Fibroblast of lung (primary cell): ENCODE data around the gene HAPSTR1. TPM values are rescaled to one million over a fixed set of nuclear protein-coding genes. Genes with fewer than 3 reads are reported as not detected.

Source experiments
- DNase-seq, 2 donors: peaks; one replicate each; pipeline versions ENCODE4 v3.0.0 to v3.0.0-alpha.2; 2010; ENCODE audit warnings: low read depth in 2 of 2
- H2AFZ ChIP-seq: 2 replicates; pipeline ENCODE4 v1.5.1; 2012; ENCODE audit warnings: low read length, control low read depth, inconsistent platforms
- H3K27ac ChIP-seq: 2 replicates; pipeline ENCODE4 v1.5.1; 2011; ENCODE audit warnings: low read length, control low read depth; ENCODE audit not compliant: insufficient read depth
- H3K27me3 ChIP-seq: 2 replicates; pipeline ENCODE4 v1.5.1; 2011; ENCODE audit warnings: mild to moderate bottlenecking, low read length; ENCODE audit not compliant: control insufficient read depth, insufficient read depth
- H3K36me3 ChIP-seq: 2 replicates; pipeline ENCODE4 v1.5.1; 2011; ENCODE audit warnings: low read length; ENCODE audit not compliant: control insufficient read depth, insufficient read depth
- H3K4me1 ChIP-seq: 2 replicates; pipeline ENCODE4 v1.5.1; 2011; ENCODE audit warnings: low read length; ENCODE audit not compliant: control insufficient read depth, insufficient read depth; ENCODE audit errors: extremely low read depth
- H3K4me2 ChIP-seq: 2 replicates; pipeline ENCODE4 v1.5.1; 2011; ENCODE audit warnings: low read length, control low read depth; ENCODE audit not compliant: insufficient read depth; ENCODE audit errors: extremely low read depth
- H3K4me3 ChIP-seq, 4 experiments: fragments of 200-600 bp in 1 of 4; sonication (generic) in 1 of 4; replicated peaks in 1 of 4; 2 replicates each; pipeline ENCODE4 v1.5.1; 2011 to 2016; ENCODE audit warnings: low read length in 4 of 4, low read depth in 3 of 4, mild to moderate bottlenecking in 3 of 4, control low read depth in 2 of 4, inconsistent platforms in 1 of 4, mixed read lengths in 1 of 4; ENCODE audit not compliant: insufficient read depth in 1 of 4; ENCODE audit errors: control extremely low read depth in 1 of 4
- H3K79me2 ChIP-seq: 2 replicates; pipeline ENCODE4 v1.5.1; 2012; ENCODE audit warnings: mild to moderate bottlenecking, low read length, inconsistent platforms; ENCODE audit not compliant: control insufficient read depth, insufficient read depth
- H3K9ac ChIP-seq: 2 replicates; pipeline ENCODE4 v1.5.1; 2011; ENCODE audit warnings: mild to moderate bottlenecking, low read length, control low read depth; ENCODE audit not compliant: insufficient read depth
- H3K9me3 ChIP-seq: 2 replicates; pipeline ENCODE4 v1.5.1; 2012; ENCODE audit warnings: low read depth, low read length; ENCODE audit not compliant: control insufficient read depth, insufficient read depth
- H4K20me1 ChIP-seq: 2 replicates; pipeline ENCODE4 v1.5.1; 2011; ENCODE audit warnings: low read length; ENCODE audit not compliant: control insufficient read depth, insufficient read depth; ENCODE audit errors: extremely low read depth
- EZH2 ChIP-seq: IDR thresholded peaks from 2 replicates; pipeline ENCODE4 v1.5.1; 2012; ENCODE audit warnings: low read length, control low read depth, mild to moderate bottlenecking; ENCODE audit errors: missing control alignments
- polyA plus RNA-seq, 2 donors: library from polyadenylated mRNA; depleted of rRNA in 1 of 2; stranded (reverse) in 1 of 2; unstranded in 1 of 2; fragments of >200 nt; gene quantifications; 2 replicates each; pipeline ENCODE4 v1.2.1, GENCODE V29; 2011 to 2012; ENCODE audit warnings: missing spikeins in 1 of 2
- total RNA-seq: library from RNA; depleted of rRNA; stranded (reverse); fragments of >200 nt; gene quantifications from 2 replicates; pipeline ENCODE4 v1.2.1, GENCODE V29; 2014
- TF ChIP-seq, protein P1 (sequence below), 2 donors: IDR thresholded peaks in 1 of 2; conservative IDR thresholded peaks in 1 of 2; 1 replicate in 1 of 2; 2 replicates in 1 of 2; pipeline ENCODE4 v1.5.1; 2011 to 2012; ENCODE audit warnings: low read length in 2 of 2, control low read depth in 1 of 2, inconsistent platforms in 1 of 2, low read depth in 1 of 2, mild to moderate bottlenecking in 1 of 2

Gene HAPSTR1
- total and polyA plus RNA-seq, 2 donors (not counting 1 experiment from before 2014, with no cell fraction given) = 37.5 to 57.3 TPM

GRCh38 chr16:9046667-9047055 lies 44.8 kb upstream of the HAPSTR1 start:
- no peaks in the 10 kb centered on the region for H3K27me3 ChIP-seq
- DNase-seq = no peak
- no peak overlapping the region for H3K9ac ChIP-seq
- H3K36me3 ChIP-seq = no peaks in the 10 kb centered on the region
- no peak overlapping the region for H2AFZ ChIP-seq
- H3K4me1 ChIP-seq = peaks cover 18% of the 10 kb centered on the region
- no peaks in the 10 kb centered on the region for H4K20me1 ChIP-seq
- H3K79me2 ChIP-seq = no peaks in the 10 kb centered on the region
- H3K4me3 ChIP-seq = no peak overlapping the region
- no peak for TF ChIP-seq EZH2
- TF ChIP-seq, protein P1, sequence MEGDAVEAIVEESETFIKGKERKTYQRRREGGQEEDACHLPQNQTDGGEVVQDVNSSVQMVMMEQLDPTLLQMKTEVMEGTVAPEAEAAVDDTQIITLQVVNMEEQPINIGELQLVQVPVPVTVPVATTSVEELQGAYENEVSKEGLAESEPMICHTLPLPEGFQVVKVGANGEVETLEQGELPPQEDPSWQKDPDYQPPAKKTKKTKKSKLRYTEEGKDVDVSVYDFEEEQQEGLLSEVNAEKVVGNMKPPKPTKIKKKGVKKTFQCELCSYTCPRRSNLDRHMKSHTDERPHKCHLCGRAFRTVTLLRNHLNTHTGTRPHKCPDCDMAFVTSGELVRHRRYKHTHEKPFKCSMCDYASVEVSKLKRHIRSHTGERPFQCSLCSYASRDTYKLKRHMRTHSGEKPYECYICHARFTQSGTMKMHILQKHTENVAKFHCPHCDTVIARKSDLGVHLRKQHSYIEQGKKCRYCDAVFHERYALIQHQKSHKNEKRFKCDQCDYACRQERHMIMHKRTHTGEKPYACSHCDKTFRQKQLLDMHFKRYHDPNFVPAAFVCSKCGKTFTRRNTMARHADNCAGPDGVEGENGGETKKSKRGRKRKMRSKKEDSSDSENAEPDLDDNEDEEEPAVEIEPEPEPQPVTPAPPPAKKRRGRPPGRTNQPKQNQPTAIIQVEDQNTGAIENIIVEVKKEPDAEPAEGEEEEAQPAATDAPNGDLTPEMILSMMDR (conservative IDR thresholded peaks at IDR 0.05 in 1 of 2, IDR thresholded peaks at IDR 0.05 in 1 of 2; ENCODE audit: low read depth in 1 of 2, low read length in 2 of 2) = no peak
- H3K4me2 ChIP-seq = no peak overlapping the region
- no peak overlapping the region for H3K27ac ChIP-seq
- no peaks in the 10 kb centered on the region for H3K9me3 ChIP-seq

DNA sequence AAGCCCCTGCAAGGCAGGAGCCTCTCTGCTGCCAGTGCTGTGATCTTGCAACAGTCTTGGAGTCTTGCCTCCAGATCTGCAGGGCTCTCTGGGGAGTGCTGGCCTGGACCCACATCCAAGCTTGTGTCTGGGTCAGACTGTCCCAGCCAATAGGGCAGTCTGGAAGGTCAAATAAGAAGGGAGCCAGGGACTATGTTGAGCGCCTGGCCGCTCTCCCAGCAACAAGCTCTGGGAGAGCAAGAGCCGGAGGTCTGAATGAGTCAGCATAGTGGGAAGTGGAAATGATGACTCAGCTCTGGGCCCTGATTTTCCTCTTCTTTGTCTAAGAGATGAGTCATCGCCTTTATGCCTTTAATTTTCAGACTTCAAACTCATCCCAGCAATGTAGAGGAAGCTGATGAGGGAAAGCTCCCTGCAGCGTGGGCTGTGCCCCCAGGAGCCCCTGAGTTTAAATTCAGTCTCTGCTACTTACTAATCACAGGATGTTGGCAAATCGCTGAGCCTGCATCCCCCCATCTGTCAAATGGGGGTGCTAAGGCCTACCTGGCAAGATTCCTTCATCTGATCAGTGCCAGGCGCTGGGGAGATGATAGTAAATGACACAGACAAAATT lies 43.6 kb upstream of the HAPSTR1 start:
- Histone ChIP-seq H2AFZ (no peak overlapping the region), H3K9ac (no peak overlapping the region)
- TF ChIP-seq, protein P1 (conservative IDR thresholded peaks at IDR 0.05 in 1 of 2, IDR thresholded peaks at IDR 0.05 in 1 of 2; ENCODE audit: low read depth in 1 of 2, low read length in 2 of 2) = no peak
- TF ChIP-seq EZH2 = no peak

GRCh38 chr16:9048302-9048700 lies 43.1 kb upstream of the HAPSTR1 start:
- H3K4me3 ChIP-seq = no peak overlapping the region
- DNase-seq = peak; percentile 45 to 60
- peak overlapping the region; percentile 59 for H3K27ac ChIP-seq
- H3K79me2 ChIP-seq = no peaks in the 10 kb centered on the region
- H4K20me1 ChIP-seq = no peaks in the 10 kb centered on the region
- H3K36me3 ChIP-seq = no peaks in the 10 kb centered on the region
- no peak overlapping the region for H2AFZ ChIP-seq
- peak overlapping the region; percentile 15 for H3K4me2 ChIP-seq
- no peaks in the 10 kb centered on the region for H3K9me3 ChIP-seq
- no peaks in the 10 kb centered on the region for H3K27me3 ChIP-seq
- H3K4me1 ChIP-seq = peaks cover 12% of the 10 kb centered on the region
- H3K9ac ChIP-seq = no peak overlapping the region
- TF ChIP-seq, protein P1 (conservative IDR thresholded peaks at IDR 0.05 in 1 of 2, IDR thresholded peaks at IDR 0.05 in 1 of 2; ENCODE audit: low read depth in 1 of 2, low read length in 2 of 2) = no peak
- TF ChIP-seq EZH2 = no peak

More for the DNA sequence above, 43.6 kb upstream of the HAPSTR1 start:
- Histone ChIP-seq H3K9me3 (no peaks in the 10 kb centered on the region), H3K27ac (peak overlapping the region; percentile 59), H3K4me2 (peak overlapping the region; percentile 15), H4K20me1 (no peaks in the 10 kb centered on the region), H3K4me3 (no peak overlapping the region), H3K27me3 (no peaks in the 10 kb centered on the region), H3K79me2 (no peaks in the 10 kb centered on the region), H3K4me1 (peaks cover 15% of the 10 kb centered on the region), H3K36me3 (no peaks in the 10 kb centered on the region)
- DNase-seq = peak; percentile 99 to 100
